SK-N-MC (cell line): ENCODE measurements around the gene CLNK.

ENCODE experiments used
- EZH2 ChIP-seq: fragments of 200-600 bp; sonication (generic); IDR thresholded peaks from one replicate; pipeline ENCODE4 v1.6.1; 2017; ENCODE audit warnings: antibody characterized with exemption
- FOXP2 ChIP-seq: optimal IDR thresholded peaks from 2 replicates; pipeline ENCODE3; 2011; ENCODE audit warnings: mild to moderate bottlenecking, moderate library complexity; ENCODE audit not compliant: insufficient read depth; ENCODE audit errors: extremely low read length, control extremely low read depth
- POLR2AphosphoS5 ChIP-seq: IDR thresholded peaks from 2 replicates; pipeline ENCODE4 v1.6.1; 2012; ENCODE audit warnings: mild to moderate bottlenecking, low read depth, low read length, borderline replicate concordance

- TF ChIP-seq EZH2, result no peak
- no peak for TF ChIP-seq POLR2AphosphoS5
- no peak for TF ChIP-seq FOXP2
These were observed 179.9 kb downstream of the CLNK start for GRCh38 chr4:10504570-10505179.
